Activated T-cell treated with anti-CD3 and anti-CD28 coated beads, Interleukin-2, amount 50 U/mL, for 1 hour (primary cell): ENCODE measurements around the gene LCLAT1.

Experiments
- DNase-seq: peaks from one replicate; pipeline ENCODE4 v3.0.0-alpha.2; 2020

Gene LCLAT1

DNA sequence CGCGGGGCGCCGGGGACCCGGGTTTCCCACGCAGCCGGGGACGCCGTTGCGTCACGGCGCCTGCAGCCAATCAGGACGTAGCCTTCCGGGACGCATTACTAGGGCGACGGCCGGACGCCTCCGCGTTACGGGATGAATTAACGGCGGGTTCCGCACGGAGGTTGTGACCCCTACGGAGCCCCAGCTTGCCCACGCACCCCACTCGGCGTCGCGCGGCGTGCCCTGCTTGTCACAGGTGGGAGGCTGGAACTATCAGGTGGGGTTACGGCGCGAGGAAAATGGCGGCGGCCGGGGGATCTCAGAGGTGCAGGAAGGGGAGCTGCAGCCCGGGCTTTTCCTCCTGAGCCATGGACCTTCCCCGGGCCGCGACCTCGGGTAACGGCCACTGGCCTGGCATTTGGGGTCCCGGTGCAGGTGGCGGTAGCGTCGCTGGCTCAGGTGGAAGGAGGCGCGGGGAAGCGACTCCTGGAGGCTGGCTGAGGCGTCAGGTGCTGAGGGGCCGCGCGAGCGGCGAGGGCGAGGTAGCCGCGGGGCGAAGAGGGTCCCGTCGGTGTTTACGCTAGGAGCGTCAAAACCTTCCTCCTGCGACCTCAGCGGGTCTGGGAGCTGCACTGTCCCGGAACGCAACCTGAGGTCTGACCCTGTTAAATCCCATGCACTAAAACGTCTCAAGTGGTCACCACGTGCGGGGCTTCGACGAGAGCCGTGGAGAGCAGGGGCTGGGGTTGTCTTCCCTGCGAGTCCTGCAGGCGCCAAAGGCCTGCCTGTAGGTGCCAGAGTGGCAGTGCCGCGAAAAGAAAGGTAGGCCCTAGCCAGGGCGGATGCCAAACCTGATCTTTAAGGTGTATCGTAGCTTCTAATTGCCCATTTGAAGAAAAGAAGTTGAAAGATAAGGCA is at the start of gene LCLAT1:
Gene LCLAT1 (plus strand): TSS at position 98 of the 897 bp plus-strand sequence. CDS start 78,345 bp downstream, outside the sequence.
- peak; percentile 87 for DNase-seq

DNA sequence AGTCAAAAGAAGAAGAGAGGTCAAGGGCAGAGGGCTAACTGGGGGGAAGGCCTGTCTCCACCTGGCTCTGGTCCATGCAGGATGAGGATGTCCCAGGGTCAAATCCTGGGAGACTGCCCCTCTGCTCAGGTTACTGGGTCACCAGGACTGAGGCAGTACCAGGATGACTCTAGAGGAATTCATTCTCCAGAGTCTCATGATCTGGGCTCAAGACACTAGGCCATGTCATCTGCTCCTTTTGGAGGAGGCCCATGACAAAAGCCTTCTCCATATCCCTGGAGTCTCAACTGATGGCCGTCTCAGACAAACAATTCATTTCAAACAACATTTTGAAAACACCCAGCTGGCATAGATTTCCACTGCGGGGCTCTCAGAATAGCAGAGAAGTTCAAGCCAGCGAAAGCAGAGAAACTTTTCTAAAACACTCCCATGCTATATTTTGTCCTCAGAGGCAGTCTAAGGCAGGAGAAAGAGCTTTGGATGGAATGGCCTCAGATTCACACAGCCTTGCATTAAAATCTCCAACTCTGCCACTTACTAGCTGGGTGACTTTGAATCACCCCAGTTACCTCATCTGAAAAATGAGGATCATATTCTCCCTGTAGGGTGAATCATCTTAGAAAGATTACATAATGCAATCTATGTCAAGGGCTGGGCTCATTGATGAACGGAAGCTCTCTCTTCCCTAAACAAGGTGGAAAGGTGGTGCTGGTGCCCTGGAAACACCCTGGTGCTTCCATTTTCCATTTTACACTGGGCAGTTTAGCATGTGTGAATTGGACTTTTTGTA is 48.8 kb upstream of the LCLAT1 start:
- DNase-seq: no peak

DNA sequence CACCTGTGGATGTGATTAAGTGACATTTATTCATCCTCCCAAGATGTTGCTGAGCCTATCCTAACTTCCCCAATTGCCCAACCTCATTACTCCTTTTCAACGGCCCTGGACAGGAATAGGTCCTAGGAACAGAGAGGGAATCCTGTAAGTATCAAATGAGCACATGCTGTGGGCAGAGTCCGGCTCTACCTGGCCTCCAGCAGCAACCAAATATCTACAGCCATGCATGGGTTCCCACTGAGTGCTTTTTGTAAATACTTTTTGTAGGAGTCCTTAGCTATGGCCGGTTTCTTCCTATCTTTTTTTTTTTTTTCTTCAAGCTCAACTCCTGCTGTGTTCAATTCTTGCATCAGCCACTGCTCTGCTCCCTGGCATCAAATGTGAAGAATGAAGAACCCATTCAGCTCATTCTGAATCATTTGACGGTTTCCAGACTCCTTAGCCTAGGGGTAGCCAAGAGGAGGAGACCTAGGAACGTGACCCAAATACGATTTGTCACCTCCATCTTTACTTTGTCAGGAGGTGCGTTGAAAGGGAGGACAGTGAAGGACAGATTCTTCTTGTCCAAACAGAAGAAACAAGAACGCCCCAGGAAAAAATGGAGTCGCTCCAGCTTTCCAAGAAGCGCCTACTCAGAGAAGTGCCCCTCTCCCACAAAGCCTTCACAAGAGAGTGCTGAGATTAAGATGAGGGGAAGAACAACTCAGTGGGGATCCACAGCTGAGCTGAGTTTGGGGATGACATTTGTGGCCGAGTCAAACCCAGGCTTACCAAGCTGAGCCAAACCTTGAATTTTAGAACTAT is 46.7 kb upstream of the LCLAT1 start:
- no peak for DNase-seq

DNA sequence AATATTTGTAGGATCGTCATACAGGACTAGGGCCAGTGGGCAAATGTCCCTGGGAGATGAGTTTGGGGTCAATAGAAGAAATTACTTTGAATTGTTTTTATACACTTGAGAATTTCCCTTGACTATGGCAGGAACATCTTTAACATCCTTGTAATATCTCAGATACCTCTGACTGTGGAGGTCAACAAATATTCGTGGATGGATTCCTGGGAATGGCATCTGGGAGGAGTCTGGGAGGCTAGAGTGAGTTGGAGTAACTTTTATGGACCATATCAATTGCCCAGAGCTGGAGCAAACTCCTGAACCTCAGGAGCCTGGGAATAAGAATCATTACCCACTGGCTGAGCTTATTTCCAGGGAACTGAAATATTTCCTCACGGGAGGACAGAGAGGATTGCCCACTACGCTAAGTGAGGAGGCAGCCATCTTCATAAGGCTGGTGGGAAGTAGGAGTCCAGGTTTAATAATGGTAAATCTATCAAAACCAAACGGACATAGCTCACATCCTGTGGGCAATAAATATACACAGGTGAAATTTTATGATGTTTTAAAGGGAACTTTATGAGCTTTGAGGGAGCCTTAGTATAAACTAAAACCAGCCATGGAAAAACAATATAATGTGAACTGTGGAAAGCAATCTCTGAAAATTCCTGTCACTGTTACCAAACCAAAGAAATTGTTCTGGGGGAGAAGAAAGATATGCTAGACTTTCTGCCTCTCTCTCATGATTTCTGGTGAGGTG is 44.4 kb upstream of the LCLAT1 start:
- no peak for DNase-seq

DNA sequence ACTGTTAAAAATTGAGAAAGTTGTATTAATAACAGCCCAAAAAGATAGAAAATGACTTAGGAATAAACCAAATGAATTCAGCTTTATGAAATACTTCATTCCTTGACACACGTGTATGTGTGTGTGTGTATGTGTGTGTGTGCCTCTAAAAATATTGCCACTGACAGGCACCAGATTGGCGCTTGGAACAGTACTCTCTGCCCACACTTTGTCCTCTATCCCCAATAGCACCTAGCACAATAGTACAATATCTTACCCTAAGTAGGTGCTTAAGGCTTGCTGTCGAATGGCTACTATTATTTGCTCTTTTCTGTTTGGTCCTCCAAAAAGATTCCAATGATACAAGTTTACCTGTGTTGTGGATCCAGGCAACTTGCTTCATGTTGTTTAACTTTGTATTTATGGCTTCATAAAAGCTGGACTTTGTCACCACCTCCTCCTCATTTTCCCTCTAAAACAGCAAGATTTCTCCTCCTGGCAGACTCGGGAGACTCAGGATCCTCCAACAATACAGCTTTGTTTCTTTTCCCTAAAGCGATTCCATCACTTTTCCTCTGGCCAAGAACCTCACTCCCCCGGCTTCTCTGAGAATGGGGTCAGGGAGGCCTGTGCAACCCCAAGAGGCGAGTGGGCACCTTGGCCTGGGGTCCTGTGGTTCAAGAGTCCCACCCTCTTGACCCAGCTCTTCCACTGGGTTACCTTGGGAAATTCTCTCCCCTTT is 43.3 kb upstream of the LCLAT1 start:
- DNase-seq: no peak

GRCh38 chr2:30404319-30405259 is 42.5 kb upstream of the LCLAT1 start:
- DNase-seq: no peak

GRCh38 chr2:30405260-30405605 is 41.8 kb upstream of the LCLAT1 start:
- DNase-seq: no peak

DNA sequence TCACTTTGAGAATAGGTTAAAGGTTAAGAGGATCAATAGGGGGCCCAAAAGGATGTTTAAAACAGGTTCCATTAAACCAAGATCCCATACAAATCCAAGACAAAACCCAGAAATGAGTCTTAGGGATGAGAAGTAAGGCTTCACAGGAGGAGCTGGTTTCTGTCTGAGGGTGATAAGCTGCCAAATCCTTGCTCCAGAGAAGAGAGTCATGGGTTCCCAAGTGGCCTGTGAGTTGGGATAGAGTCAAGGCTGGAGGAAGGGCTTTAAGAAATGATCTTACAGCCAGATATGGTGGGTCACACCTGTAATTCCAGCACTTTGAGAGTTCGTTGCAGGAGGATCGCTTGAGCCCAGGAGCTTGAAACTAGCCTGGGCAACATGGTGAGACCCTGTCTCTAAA is 40.2 kb upstream of the LCLAT1 start:
- no peak for DNase-seq

GRCh38 chr2:30408961-30409387 is 38.1 kb upstream of the LCLAT1 start:
- no peak for DNase-seq

GRCh38 chr2:30410217-30410616 is 36.8 kb upstream of the LCLAT1 start:
- DNase-seq: no peak

DNA sequence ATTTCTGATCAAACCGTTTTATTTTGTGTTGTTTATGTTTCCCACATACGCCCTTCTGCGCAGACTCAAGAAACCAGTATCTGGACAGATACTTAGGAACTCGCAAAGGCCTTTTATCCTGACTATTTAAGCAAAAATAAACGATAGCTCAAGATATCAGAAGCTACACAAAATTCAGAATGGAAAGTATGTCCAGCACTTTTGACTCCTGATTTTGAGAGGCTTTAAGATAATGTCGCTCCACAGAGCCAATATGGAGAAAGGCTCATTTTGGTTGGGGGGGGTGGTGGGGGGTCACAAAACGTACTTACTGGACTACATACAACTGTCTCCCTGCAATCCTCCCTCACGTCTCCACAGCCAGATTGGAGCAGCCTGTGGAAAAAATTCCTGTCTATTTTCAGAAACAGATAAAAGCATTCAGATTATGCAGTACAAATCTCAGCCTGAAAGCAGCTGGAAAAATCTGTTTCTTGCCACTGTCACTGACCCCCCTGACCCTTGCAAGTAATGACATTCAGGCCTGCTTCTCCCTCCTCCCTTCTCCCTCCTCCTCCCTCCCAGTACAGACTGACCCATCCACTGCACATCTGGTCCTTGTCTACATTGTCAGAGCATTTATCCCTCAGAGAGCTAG is 34.9 kb upstream of the LCLAT1 start:
- no peak for DNase-seq

DNA sequence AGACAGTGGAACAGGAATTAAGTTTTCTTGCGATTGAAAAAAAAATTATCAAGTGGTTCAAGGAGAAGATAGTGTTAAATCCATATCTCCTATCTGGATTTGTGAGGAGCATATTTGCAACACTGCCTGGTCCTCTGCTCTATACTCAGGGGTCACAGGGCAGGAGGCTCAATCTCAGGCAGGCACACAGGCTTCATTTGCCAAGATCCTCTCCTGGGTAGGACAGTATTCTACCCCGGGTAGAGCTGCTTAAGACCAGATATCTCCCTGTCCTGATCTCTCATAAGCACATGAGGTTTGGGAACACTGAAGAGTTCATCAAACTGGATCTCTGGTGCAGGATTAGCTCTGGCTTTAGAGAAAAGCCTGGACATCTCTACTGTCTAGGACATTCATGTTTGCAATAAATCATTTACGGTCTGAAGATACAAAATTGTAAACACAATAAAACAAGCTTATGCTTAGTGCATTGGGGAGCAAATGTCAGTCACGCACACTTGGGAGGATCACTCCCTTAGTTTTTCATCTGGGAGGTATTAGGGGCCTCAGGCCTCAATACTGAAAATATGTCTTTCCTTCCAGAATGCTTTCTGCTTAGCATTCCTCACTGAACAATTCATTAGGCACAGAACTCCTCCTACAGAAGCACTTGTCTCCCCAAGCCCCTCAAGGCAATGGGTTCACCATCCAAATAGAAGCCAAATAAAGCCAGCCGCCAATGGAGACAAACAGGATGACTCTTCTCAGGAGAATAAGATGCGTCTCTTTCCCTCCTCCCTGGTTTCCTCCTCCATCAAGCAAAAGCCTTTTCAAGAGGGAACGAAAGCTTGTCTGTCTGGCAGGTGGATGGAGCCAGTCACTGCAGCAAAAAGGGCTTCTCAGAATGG is 34.1 kb upstream of the LCLAT1 start:
- no peak for DNase-seq

GRCh38 chr2:30414961-30415360 is 32.1 kb upstream of the LCLAT1 start:
- no peak for DNase-seq

DNA sequence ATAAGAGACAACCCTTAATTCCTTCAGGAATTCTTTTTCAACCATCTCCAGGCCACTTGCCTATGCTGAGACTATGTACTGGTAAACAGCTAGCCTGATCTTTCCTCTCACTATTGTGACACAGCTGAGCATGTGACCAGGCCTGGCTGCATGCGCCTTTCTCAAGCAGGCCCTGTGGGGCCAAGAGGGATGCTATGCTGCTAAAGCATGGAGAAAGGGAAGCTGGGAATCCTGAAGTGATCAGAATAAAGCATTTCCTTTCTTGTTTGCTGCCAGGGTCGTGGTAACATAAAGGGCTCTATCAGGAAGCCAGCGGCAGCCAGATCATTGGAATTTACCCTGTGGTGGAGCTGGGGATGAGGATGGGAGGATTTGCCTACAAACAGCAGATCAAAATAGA is 29.8 kb upstream of the LCLAT1 start:
- no peak for DNase-seq

- DNase-seq: no peak
Measured at GRCh38 chr2:30421026-30421603, 25.9 kb upstream of the LCLAT1 start.

DNA sequence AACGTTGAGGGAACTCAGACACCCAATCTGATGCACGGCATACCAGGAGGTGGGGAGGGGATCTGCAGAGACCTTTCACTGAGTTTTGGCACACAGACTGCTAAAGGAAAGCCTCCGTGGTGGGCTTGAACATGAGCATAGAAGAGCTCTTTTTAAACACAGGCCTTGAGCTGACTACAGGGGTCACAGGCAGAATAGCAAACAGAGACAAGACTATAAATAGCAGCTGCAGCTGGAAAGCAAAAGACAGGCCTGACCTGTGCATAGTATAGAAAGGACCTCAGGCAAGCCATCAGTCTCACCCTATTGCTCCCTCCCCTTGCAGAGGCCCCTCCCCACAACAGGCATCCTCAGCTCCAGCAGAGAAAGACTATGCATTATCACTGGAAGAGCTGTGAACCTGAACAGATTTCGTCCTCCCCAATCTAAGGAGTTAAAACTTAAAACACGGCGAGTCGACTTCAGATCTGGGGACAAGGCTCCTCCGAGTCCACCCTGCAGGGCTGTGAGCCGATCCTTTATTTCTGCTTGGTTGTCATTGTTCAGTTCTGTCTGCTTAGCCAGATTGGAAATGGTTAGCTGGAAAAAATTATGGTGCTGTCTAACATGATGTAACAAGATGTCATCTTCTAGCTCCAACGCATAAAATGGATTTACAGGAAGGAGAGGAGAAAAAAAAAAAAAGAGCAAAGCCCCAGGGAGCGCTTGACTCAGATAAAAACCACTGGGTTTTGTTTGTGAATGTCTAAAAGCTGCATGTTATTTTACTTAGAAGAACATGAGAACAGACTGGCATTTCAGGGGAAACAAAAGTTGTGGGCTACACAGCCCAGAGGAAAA is 25.2 kb upstream of the LCLAT1 start:
- DNase-seq: peak; percentile 34

DNA sequence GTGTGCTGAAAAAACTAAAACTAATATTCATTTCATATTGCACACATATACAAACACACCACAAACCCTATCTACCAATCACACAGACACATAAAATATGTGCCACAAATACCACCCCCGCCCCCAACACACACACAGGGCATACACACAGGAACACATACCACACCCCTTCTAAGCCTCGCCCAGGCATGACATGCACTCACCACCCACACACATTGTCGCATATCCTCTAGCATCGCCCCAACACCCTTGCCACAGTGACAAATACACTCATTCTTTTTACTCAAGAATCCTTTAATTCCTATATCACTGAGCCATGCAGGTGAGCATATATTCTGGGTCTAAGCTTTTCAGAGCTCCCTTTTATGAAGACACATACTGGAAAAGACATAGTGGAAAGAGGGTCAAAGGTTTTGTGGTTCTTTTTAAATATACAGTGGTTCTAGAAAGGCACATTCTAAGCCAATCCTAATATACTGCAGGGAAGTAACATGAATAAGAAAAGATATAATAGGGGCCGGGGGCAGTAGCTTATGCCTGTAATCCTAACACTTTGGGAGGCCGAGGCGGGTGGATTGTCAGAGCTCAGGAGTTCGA is 24.5 kb upstream of the LCLAT1 start:
- DNase-seq: peak; percentile 62
